Ovary (tissue), 3 donors: Measurements from ENCODE around the gene SPEF2.

Experiments
- EP300 ChIP-seq: sonication (generic); formaldehyde crosslinking; IDR thresholded peaks from one replicate; pipeline ENCODE4 v1.6.1; 2017; ENCODE audit warnings: antibody characterized with exemption
- POLR2A ChIP-seq: fragments of 450-650 bp; IDR thresholded peaks from one replicate; pipeline ENCODE4 v1.6.1; 2017; ENCODE audit warnings: antibody characterized with exemption, mild to moderate bottlenecking, moderate library complexity
- TF ChIP-seq, protein P1 (sequence below), 3 donors: fragments of 450-650 bp in 2 of 3; fragments of 200-600 bp in 1 of 3; IDR thresholded peaks; one replicate each; pipeline versions ENCODE4 v1.5.1 to v1.8.0; 2016 to 2022; ENCODE audit warnings: antibody characterized with exemption in 3 of 3, mild to moderate bottlenecking in 1 of 3
- donor health status: DM: no; HTN: no; CAD: no.

DNA sequence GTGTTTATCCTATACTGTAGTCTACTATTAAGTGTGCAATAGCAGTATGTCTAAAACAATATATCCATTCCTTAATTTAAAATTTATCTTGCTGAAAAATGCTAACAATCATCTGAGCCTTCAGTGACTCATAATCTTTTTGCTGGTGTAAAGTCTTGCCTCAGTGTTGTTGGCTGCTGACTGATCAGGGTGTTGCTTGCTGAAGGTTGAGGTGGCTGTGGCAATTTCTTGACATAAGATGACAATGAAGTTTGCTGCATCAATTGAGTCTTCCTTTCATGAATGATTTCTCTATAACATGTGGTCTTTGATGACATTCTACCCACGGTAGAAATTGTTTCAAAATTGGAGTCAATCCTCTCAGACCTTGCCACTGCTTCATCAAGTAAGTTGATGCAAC is 24.3 kb upstream of the SPEF2 start:
- TF ChIP-seq, protein P1, sequence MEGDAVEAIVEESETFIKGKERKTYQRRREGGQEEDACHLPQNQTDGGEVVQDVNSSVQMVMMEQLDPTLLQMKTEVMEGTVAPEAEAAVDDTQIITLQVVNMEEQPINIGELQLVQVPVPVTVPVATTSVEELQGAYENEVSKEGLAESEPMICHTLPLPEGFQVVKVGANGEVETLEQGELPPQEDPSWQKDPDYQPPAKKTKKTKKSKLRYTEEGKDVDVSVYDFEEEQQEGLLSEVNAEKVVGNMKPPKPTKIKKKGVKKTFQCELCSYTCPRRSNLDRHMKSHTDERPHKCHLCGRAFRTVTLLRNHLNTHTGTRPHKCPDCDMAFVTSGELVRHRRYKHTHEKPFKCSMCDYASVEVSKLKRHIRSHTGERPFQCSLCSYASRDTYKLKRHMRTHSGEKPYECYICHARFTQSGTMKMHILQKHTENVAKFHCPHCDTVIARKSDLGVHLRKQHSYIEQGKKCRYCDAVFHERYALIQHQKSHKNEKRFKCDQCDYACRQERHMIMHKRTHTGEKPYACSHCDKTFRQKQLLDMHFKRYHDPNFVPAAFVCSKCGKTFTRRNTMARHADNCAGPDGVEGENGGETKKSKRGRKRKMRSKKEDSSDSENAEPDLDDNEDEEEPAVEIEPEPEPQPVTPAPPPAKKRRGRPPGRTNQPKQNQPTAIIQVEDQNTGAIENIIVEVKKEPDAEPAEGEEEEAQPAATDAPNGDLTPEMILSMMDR (IDR thresholded peaks at IDR 0.05) = no peak
- TF ChIP-seq POLR2A = no peak
- no peak for TF ChIP-seq EP300
